DMS153 (cell line): ENCODE results near the gene RNF112.

ENCODE experiments used
- DNase-seq: peaks from one replicate; lab custom pipeline; 2025; lab: John Stamatoyannopoulos, UW

Gene RNF112

DNA sequence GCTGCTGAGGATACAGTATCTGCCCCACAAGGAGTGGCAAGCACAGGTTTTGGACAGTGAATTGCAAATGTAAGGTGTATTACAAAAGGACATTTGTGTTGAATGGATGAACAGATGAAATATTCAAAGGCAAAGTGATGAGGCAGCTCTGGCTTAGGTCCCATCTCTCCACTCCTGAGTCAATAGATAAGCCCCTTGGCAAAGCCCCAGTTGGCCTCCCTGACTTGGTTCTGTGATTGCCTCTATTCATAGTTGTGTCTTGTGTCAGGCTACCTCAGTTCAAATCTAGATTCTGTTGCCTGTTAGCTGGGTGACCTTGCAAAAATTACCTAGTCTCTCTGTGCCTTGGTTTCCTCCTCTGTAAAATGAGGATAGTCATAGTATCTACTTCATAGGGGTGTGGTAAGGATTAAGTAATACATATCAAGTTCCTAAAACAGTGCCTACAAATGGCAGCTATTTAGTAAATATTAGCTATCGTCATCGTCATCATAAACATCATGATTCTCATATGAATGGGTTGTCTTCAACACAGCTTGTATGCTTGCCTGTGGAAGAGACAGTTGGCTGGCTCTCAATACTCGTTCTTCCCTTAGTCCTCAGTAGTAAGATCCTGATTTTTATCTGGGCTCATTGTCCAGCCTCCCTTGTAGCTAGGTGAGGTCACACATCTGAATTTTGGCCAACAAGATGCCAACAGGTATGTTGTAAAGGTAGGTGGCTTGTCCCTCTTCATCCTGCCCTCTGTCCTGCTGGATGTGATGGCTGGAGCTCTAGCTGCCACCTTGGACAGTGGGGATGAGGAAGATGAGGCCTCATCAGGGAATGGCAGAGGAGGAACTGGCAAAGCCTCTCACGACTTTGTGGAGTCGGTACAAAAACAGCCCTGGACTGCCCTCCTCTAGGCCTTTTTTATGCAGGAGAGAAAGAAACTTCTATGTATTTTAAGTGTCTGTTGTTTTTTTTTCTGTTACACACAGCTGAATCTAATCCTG is 21.9 kb upstream of the RNF112 start:
- DNase-seq, result no peak

DNA sequence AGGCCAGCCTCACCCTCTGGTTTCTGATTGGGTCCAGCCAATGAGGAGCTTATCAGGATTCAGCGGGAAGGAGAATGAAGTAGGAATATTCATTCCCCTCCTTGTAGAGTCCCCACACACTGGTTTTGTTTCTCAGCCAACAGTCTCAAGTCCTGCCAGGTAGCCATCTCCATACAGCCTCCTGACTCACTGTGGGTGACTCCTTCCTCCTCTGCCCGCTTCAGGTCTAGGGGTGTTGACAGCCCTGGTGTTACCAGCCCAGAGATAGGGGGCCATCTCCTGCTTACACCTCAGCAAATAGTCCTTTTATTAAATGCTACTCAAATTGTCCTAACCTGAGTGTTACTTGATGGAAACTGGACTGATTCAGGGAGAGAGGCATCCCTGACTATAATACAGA is 20.1 kb upstream of the RNF112 start:
- DNase-seq, result no peak

DNA sequence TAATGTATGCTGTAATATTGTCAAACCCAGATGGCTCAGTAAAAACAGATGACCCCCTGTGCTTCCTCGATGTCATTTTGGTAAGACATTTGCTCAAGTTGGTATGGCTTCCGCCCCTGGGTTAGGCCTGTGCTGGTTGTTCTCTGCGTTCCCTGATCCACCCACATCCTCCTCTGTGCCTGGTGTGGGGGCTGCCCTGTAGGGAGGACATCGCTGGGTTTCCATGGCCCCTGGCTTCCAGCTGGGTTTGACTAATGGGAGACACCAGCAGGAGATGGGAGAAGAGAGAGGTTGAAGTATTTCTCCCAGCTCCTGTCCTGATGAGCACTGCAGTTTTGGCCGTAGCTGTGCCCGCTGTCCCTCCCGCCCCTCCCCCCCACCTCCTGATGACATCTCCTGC is 19.6 kb upstream of the RNF112 start:
- no peak for DNase-seq

DNA sequence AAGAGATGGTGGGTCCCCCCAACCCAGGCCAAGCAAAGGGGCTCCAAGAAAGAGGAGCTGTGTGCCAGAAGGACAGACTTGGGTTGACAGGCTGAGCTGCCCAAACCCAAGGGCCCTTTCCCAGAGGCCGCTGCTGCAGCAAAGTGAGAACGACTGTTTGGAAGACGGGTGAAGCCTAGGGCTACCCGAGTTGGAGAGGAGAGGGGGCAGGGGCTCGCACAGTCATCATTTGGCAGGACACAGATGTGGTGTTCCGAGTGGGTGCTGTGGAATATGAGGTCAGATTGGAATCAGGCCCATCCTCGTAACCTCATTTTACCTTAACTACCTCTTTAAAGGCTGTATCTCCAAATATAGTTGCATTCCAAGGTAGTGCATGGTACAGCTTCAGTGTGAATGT is 18.7 kb upstream of the RNF112 start:
- DNase-seq, result no peak

DNA sequence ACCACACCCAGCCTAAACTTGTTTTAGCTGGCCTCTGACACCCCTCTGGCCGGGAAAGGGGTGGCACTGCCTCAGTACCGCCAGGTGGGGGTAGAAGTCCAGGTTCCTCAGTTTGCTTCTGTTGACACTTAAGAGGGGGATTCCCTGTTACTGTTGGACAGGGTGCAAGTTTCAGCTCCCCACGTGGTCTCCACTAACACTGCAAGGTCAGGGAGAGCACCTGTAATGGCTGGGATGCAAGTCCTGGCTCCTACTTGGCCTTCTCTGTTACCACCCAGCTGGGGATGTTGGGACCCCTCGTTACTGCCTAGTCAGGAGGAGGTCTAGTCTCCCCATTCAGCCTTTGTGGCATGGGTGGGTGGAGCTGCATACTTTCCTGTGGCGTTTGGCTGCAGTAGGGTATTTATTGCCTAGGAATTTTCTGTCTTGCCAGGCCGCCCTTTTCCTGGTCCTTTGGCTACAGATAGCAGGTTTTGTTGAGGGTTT is 13.4 kb upstream of the RNF112 start:
- no peak for DNase-seq

DNA sequence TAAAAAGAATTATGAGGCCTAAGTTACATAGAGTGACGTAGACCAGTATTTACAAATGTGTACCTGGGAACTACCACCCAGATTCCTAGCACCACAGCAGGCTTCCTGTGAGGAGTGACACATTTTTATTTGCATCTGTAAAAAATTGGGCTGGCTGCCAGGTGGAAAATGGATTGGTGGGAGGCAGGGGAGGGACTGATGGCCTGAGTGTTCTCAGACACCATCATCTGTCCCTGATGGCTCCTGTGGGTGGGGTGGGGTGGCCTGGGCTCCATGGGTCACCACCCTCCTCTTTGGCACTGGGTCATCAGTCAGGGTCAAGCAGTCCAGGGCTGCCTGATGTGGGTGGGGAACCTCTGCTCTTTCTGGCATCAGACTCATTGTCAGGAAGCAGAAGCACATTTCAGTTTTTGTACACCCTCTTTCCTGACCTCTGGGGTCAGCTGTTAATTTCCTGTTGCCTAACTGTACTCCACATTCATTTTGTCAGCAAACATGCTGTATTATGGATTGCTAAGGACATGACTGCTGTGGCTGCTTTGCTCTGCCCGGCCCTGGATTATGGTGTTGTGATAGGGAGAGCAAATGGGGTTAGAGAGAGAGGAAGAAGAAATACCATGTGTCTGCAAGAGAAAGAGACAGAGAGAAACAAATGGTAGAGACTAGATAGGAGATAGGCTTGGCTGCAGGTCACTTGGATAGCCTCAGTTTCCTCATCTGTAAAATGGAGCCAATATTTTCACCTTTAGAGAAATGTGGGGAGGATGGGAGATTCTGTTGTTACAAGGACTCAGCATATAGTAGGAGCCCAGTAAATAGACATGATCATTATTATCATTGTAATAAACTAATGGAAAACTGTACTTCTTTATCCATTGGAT is 12.5 kb upstream of the RNF112 start:
- DNase-seq, result peak; percentile 55

DNA sequence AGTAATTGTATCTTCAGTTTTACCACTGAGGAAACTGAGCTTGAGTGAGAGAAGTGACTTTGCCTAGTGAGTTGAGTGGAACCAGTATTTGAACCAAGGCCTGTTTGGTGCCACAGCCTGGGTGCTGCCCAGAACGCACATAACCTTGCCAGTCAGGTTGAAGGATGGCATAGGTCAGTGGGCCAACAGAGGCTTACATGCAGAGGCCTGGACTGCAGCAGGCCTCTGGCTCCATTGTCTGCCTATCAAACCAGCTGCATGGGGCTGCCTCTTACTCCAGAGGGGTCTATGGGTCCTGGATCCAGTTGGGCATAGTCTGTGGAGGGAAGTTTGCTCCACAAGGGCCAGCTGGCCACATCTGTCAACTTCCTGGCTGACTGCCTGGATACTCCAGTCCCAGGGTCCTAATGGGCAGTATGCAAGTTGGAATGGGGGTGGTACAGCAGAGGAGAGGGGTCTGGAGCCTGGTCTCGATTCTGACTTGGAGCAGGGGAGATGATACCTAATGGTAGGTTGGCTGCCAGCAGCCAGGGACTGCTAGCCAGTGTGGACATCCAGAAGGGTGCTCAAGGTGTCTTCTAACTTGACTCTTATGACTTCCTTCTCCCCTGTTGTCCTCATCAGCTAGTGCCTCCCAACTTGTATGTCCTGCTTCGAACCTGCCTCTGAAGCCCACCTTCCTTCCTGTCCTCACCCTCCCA is 11.1 kb upstream of the RNF112 start:
- DNase-seq, result no peak

DNA sequence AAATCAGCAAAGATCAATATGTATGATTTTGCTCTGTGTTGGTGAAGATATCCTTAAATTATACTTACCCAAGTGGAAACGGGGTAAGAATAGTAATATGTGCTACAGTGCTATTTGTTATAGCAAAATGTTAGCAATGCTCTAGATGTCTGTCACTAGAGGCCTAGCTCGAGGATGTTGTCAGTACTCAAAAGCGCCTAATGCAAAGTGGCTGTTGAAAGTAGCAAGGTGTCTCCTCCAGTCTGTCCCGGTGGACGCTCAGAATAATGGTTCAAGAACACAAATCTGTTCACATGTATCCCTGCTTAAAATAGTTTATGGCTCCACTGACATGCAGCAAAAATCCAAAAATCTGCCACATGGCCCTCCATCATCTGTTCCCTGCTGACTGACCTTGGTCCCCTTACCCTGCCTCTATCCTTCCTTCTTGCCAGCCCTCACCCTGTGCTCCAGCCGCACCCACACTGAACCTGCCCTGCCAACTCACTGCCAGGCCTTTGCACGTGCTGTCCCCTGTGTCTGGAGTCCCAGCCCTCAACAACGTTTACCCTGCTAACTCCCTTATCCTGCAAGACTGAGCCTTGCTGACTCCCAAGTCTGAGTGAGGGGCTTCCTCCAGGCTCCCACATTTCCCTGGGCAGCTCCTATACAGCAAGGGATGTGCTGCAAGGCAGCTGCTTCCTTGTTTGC is 9.6 kb upstream of the RNF112 start:
- no peak for DNase-seq

DNA sequence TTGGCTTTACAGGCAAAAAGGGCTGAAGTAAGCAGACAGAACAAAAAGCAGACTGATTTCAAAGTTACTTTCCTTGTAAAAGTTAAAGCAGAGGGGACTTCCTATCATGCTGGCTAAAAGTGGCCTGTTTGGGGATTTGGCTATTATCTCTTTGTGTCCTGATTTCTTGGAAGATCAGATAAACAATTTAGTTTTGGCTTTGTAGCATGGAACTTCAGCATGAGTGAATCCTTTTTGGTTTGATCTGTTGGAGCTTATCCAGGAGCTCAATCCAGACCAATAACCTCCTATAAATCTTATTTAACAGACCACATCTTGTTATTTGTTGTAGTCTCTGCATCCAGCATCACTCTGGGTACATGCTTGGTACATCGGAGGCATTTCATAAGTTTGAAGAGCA is 8.9 kb upstream of the RNF112 start:
- no peak for DNase-seq

DNA sequence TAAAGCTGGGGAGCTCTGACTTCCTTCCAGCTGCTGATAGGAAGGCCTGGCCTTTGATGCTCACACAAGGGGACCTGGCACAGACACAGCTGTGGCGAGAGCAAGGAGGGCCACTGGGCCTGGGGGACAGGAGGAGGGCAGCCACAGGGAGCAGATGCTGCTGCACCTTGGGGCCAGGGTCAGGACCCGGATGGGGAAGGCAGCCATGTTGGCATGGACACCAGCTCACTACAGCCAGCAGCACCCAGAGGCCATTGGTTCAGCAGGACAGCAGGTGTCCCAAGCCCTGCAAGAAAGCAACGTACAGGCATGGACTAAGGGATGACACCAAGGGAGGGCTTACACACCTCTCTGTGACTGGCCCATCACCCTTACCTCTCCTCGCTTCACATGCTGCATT is 8.0 kb upstream of the RNF112 start:
- DNase-seq, result no peak

DNA sequence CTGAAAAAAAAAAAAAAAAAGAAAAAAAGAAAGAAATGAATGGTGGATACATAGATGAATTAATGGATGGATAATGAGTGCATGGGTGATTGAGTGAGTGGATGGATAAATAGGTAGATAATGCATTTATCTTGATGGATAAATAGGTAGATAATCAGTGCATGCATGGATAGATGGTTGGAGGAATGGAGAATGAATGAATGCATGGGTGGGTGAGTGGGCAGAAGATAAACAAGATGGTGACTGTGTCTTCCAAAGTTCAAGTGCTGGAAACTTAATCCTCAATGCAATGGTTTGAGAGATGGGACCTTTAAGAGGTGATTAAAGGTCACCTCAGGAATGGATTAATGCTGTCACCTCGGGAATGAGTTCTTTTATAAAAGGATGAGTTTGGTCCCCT is 6.8 kb upstream of the RNF112 start:
- DNase-seq, result no peak

DNA sequence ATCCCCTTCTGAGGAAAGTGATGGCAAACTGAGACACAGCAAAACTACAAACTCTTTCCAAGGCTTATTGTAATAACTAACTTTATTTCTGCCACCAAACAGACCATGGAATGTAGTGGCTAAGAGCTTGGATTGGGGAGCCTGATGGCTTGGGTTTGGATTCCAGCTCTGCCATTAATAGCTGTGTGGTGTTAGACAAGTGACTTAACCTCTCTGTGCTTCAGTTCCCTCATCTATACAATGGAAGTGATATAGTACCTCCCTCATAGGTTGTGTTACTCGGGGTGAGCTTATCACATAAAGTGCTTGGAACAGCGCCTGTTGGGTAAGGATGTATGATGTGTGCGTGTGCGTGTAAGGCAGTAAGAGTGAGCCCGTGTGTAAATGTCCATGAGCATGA is 5.9 kb upstream of the RNF112 start:
- no peak for DNase-seq

DNA sequence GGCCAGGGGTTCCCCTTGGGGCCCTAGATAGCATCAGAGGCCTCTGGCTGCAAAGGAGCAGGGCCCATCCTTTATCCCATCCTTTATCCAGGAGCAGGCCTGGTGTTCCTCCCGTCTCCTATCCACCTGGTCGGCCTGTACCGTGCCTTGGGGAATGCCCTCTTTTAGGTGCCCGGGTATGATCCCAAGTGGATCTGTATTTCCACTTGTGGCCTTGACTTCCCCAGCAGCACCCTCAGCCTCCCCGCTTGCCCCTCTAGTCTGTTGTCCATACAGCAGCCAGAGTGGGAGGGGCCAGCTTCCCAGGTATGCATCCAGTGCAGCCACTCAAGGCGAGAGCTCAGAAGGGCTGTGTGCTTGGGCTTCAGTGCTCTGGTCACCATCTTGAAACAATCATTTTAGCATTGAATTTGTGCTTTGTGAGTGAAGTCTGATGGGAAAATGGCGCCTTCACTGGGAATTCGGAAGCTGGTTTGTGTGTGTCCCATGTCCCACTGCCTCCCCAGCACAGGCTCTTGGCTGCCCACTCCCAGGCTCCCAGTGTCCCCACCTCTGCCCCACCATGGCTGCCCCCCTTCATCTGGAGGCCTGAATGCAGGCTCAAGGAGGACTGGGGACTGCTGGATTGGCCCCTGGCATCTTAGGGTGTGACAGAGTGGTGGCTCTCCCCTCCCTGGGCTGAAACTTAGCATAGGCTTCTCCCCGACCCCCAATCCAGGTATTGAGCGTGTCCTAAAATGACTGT is 3.3 kb upstream of the RNF112 start:
- no peak for DNase-seq

DNA sequence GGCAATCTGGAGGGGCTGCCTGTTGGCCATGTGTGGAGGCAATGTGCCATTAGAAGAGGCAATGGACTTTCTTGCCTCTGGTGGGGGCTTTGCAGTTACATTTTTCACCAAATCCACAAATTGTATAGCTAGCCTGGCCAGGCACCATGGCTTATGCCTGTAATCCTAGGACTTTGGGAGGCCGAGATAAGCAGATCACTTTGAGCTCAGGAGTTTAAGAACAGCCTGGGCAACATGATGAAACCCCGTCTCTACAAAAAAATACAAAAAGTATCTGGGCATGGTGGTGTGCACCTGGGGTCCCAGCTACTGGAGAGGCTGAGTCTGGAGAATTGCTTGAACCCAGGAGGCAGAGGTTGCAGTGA is 2.7 kb upstream of the RNF112 start:
- DNase-seq, result no peak

DNA sequence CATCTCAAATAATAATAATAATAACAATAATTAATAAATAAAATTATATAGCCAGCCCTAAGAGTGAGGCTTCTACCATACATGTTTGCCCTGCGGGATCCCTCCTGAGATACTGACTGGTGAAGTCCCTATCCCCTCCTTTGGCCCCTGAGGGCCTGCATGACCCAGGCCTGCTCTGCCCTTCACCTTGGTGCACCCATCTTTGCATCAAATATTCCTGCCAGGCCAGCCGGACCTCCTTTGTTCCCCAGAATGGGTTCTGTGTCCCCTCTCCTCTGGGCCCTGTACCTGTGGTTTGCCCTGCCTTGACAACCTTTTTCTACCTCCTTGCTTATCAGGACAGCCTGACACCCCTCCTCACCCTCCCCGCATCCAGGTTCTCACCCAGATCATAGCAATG is 2.0 kb upstream of the RNF112 start:
- no peak for DNase-seq

DNA sequence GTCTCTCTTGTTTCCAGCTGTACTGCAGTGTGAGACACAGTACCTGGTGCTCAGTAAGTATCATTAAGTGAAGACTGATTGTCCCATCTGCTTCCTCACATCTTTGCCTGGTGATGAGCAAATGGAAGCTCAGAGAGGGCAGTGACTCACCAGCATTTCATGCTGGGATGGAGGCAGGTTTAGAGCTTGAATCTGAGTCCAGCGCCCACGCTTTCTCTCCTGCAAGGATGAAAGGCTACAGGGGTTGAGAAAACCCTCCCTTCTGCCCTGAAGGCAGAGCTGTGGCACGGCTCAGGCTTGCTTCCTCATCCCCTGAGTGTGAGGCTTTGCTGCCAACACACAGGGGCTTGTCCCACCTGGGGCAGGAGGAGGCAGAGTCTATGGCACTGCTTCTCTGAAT is 1.5 kb upstream of the RNF112 start:
- DNase-seq, result no peak

DNA sequence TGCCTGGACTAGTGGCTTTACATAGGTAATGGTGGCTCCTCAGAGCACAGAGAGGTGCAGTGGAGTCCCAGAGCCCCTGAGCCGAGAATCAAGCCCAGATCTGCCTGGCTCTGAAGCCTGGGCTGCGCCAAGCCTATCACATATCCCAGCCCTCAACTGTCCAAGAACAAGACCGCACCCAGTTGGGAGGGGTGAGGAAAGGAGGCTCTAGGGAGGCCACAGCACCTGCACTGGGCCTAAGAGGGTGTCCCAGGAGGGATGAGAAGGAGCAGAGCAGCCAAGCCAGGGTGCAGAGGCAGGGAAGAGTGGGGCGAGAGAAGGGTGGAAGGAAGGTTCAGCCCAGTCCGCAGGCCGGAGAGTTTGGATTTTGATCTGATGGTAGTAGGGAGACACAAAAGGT is 941 bp upstream of the RNF112 start:
- no peak for DNase-seq

DNA sequence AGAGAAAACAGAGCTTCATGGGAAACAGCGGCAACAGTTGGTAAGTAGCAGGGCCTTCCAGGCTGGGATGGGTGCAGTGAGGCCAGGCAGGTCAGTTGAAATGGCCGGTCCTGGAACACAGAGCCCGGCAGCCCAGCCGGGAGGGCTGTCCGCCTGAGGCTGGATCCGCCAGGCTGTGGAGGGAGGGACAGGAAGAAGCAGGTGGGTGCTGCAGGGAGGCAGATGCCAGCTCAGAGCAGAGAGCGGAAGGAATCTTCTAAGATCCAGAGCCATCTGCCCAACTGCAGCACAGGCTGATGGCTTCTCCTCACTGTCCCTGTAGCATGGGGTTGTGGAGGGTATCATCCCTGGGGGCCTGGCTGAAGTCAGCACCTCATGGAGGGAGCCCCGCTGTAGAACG is 599 bp downstream of the RNF112 start:
- DNase-seq, result no peak

DNA sequence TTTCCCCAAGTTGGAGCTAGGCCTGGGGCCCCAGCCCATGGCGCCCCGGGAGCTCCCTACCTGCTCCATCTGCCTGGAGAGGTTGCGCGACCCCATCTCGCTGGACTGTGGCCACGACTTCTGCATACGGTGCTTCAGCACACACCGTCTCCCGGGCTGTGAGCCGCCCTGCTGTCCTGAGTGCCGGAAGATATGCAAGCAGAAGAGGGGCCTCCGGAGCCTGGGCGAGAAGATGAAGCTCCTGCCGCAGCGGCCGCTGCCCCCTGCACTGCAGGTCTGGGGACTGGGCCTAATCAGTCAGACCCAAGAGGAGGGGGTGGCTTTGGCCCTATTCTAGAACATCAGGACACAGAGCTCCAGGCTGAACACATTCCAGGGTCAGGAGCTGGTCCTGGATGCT is 1.5 kb downstream of the RNF112 start:
- DNase-seq, result no peak

DNA sequence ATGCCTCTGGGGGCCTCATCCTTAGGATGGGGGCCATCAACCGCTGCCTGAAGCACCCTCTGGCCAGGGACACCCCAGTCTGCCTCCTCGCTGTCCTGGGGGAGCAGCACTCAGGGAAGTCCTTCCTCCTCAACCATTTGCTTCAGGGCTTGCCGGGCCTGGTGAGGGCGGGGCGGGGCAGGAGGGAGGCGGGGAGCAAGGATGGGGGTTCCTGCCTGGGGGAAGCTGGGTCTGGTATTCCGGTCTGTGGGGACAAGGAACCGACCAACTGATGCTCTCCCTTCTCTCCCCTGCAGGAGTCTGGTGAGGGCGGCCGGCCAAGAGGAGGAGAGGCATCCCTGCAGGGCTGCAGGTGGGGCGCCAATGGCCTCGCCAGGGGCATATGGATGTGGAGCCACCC is 2.0 kb downstream of the RNF112 start:
- no peak for DNase-seq

DNA sequence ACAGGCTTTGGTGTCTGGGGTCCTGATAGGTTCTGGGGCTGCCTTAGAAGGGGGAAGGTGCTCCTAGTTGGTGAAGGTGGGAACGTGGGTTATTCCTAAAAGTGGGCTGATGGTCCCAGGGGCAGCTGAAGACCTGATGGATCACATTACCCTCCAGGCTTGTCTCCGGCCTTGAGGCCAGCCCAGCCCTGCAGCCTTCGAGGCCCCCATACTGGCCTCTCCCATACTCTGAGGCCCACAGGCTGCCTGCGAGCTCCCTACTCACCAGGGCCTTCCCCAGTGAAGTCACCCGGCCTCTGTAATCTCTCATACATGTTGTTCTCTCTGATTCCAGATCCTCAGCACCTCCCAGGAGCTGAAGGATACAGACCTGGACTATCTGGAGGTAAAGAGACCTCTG is 2.7 kb downstream of the RNF112 start:
- DNase-seq, result no peak
